GM12864 (cell line): Measurements from ENCODE around the gene NTN1.

Experiments
- DNase-seq: peaks from one replicate; pipeline ENCODE4 v3.0.0-alpha.2; 2011; ENCODE audit warnings: low read depth
- H3K4me3 ChIP-seq: 2 replicates; pipeline ENCODE4 v1.5.1; 2011; ENCODE audit warnings: mild to moderate bottlenecking, low read depth, low read length, control low read depth
- TF ChIP-seq, protein P1 (sequence below): IDR thresholded peaks from 2 replicates; pipeline ENCODE4 v1.5.1; 2011; ENCODE audit warnings: low read depth, mild to moderate bottlenecking, moderate library complexity, low read length, control low read depth, inconsistent platforms; ENCODE audit errors: missing control alignments

Gene NTN1

DNA sequence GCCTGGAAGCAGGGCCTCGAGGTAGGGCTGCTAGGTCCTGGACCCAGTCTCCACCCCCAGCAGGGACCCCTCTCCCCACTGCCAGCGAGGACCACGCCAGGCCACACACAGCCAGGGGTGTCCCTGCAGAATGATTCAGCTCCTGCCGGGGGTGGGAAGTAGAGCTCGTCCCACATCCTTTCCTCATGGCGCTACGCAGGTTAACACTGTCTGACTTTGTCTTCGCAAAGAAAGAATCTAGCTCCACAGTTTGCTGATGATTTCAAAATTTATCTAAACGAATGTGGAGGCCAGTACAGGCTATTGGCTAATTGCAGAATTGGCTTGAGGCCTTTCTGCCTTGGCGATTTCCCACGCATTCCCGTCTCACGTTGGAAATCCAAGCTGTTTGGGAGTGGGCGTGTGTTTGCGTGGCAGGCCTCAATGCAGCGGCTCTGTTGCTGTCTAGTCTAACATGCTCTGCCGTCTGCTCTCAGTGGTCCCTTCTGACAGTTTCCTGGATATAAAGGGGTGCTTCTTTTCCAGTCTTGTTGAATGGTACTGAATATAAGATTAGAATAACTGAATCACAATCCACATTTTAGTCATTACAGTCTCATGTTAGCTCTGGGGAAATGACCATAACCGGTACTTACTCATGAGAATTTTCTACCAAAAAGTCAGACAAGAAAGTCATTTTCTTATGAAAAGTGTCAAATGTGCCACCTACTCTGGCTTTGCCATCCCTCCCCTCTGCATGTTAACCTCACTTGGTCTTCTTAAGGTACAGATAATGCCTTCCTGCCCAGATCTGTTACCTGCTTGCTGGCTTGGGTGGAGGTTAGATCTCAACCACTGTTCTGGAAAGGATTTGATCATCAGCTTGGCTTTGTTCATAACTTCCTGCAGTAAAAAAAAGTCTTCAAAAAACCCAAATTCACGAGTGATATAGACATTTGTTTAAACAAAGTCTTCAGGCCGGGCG is 252.4 kb downstream of the NTN1 start:
- TF ChIP-seq, protein P1, sequence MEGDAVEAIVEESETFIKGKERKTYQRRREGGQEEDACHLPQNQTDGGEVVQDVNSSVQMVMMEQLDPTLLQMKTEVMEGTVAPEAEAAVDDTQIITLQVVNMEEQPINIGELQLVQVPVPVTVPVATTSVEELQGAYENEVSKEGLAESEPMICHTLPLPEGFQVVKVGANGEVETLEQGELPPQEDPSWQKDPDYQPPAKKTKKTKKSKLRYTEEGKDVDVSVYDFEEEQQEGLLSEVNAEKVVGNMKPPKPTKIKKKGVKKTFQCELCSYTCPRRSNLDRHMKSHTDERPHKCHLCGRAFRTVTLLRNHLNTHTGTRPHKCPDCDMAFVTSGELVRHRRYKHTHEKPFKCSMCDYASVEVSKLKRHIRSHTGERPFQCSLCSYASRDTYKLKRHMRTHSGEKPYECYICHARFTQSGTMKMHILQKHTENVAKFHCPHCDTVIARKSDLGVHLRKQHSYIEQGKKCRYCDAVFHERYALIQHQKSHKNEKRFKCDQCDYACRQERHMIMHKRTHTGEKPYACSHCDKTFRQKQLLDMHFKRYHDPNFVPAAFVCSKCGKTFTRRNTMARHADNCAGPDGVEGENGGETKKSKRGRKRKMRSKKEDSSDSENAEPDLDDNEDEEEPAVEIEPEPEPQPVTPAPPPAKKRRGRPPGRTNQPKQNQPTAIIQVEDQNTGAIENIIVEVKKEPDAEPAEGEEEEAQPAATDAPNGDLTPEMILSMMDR, result no peak
- H3K4me3 ChIP-seq, result no peak overlapping the region

DNA sequence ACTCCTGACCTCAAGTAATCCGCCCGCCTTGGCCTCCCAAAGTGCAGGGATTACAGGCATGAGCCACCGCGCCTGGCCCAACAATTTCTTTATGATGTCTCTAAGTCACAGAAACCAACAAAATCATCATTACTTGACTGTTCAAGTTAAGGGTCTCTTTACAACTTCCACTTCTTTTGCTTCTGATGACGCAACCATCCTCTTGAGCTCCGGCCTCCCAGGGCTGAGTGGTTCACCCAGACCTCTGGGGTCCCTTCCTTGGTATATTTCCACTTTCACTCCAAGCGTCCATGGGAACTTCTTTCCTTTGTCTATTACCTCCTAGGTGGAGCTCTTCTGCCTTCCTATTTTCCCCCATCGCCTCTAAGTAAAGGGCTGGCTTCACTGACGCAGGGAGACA is 253.7 kb downstream of the NTN1 start:
- H3K4me3 ChIP-seq, result no peak overlapping the region
- TF ChIP-seq, protein P1, result no peak
- no peak for DNase-seq

More for the DNA sequence above, 252.4 kb downstream of the NTN1 start:
- DNase-seq, result no peak

DNA sequence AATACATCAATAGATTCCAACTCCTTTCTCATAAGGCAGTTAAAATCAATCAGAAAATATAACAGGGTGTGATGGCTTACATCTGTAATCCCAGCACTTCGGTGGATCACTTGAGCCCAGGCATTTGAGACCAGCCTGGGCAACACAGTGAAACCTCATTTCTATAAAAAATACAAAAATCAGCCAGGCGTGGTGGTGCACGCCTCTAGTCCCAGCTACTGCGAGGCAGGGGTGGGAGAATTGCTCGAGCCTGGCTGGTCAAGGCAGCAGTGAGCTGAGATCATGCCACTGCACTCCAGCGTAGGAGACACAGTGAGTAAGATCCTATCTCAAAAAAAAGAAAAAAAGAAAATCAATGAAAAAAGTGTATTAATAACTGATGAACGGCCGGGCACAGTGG is 258.6 kb downstream of the NTN1 start:
- DNase-seq, result no peak
- H3K4me3 ChIP-seq, result no peak overlapping the region
- TF ChIP-seq, protein P1, result no peak

DNA sequence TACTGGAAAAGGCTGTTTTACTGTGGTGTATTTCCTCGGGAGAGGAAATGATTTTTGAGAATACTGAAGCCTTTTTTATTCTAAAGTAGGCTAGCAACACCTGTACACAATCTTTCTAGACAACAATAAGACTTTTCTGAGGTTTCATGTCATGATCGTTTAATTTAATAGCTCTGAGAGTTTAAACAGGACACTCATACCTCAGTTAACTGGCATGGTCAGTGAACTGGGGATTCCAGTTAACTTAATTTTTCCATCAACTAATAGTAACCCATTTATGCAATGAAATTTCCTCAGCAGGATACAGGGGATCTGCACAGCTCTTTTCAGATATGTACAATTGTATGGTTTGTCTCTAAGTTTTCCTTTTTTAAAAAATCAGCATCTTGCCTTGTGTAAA is 262.6 kb downstream of the NTN1 start:
- no peak overlapping the region for H3K4me3 ChIP-seq
- DNase-seq, result no peak
- TF ChIP-seq, protein P1, result no peak

DNA sequence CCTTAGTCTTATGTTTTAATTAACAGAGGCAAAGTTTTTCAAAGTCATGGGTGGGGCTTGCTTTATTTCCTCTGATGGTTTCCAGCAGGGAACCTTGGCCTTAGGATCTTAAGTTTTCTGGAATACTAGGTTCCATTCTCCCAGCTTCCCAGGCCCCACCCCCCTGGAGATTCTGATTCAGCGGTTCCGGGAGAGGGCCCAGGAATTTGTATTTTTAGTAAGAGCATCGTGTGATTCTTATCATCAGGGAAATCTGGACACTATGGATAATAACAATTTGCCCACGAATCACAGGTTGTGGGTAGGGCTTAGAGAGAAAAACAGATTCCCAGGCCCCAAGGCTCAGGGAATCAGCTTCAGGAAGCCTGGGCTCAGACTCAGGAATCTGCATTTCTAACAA is 263.6 kb downstream of the NTN1 start:
- H3K4me3 ChIP-seq, result no peak overlapping the region
- TF ChIP-seq, protein P1, result no peak
- no peak for DNase-seq

DNA sequence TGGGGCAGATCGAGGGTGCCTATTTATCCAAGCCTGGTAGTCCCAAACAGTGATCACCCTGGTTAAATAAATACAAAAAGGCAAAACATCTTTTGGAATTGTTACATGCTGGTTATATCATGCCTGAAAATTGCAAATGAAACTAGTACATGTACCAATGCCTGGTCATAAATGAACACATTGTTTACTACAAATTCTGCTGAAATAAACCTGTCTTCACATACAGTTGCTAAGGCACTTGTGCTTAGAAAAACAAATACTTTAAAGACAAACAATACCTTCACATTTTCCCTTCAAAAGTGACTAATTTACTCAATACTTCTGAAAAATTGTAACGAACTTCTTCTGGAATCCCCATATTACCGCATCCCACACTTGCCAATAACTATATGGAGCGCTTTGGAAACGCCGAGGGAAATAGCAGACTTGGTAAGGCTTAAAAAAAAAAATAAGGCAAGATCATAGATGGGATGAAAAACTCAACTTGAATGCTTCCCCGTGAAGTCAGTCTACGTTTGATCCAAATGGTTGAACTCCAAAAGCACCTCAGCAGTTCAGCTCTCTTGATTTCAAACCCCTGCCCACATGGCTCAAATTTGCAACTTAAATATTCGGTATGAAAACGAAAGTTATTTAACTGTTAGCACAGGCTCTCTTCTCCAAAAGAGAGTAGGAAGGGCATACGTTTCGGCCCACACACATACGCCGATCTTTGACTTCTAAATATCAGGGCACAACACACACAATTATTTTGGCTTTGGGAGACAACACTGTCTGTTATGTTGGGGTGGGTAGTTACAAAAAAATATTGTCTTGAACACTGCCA is 264.5 kb downstream of the NTN1 start:
- no peak overlapping the region for H3K4me3 ChIP-seq
- no peak for DNase-seq
- TF ChIP-seq, protein P1, result no peak
